BJ (cell line): Measurements from ENCODE around the gene TELO2. TPM values are rescaled to one million over a fixed set of nuclear protein-coding genes. Genes with fewer than 3 reads are reported as not detected.

Experiments used
- CTCF ChIA-PET: fragments of 350-600 bp; formaldehyde crosslinking; extraction: SDS; loops from one replicate; lab custom pipeline; 2021; ENCODE audit warnings: antibody characterized with exemption, inconsistent platforms; lab: Yijun Ruan, JAX
- POLR2A ChIA-PET: fragments of 300-600 bp; sonication (Branson Sonifier 250); formaldehyde crosslinking; extraction: SDS; loops from one replicate; lab custom pipeline; 2021; ENCODE audit warnings: antibody characterized with exemption; lab: Charles Lee
- DNase-seq: peaks from one replicate; pipeline ENCODE4 v3.0.0-alpha.2; 2011; ENCODE audit warnings: low read depth
- H3K27me3 ChIP-seq: 2 replicates; pipeline ENCODE4 v1.6.0; 2011; ENCODE audit warnings: low read length; ENCODE audit not compliant: control insufficient read depth, insufficient read depth
- H3K36me3 ChIP-seq: 2 replicates; pipeline ENCODE4 v1.5.1; 2011; ENCODE audit warnings: low read length; ENCODE audit not compliant: control insufficient read depth, insufficient read depth
- H3K4me3 ChIP-seq: 2 replicates; pipeline ENCODE4 v1.5.1; 2011; ENCODE audit warnings: low read depth, mild to moderate bottlenecking, control low read depth, low read length
- CTCF ChIP-seq: IDR thresholded peaks from 2 replicates; pipeline ENCODE4 v1.5.1; 2011; ENCODE audit warnings: low read depth, mild to moderate bottlenecking, control low read depth, inconsistent platforms, low read length, moderate library complexity; ENCODE audit not compliant: insufficient read depth
- polyA plus RNA-seq: library from polyadenylated mRNA; depleted of rRNA; stranded (reverse); fragments of >200 nt; gene quantifications from 2 replicates; pipeline ENCODE4 v1.2.3, GENCODE V29; 2011

The TELO2 gene
- polyA plus RNA-seq, 1 experiment = 15.9 TPM

- no peak for TF ChIP-seq CTCF
- Histone ChIP-seq H3K4me3 (no peak overlapping the region), H3K36me3 (peaks cover 4% of the 10 kb centered on the region; the same call in 1 of the 2 replicates), H3K27me3 (no peaks in the 10 kb centered on the region)
- POLR2A ChIA-PET = no interaction called here
- DNase-seq = no peak
- CTCF ChIA-PET = interaction anchor here (0.6 to 1.1 kb wide), 2 partner anchors 141 to 242 kb away, joined by 3 to 4 read pairs; partner anchors contain the start of gene MAPK8IP3
Observed at GRCh38 chr16:1464196-1464893, 28.8 kb upstream of the TELO2 start.

GRCh38 chr16:1464894-1465566, 28.1 kb upstream of the TELO2 start:
- TF ChIP-seq CTCF = no peak
- Histone ChIP-seq H3K27me3 (no peaks in the 10 kb centered on the region), H3K36me3 (peaks cover 4% of the 10 kb centered on the region; the same call in 1 of the 2 replicates), H3K4me3 (no peak overlapping the region)
- ChIA-PET CTCF (interaction anchor here (0.6 to 1.1 kb wide), 3 partner anchors 98 to 241 kb away, joined by 3 to 4 read pairs (median 3); partner anchors contain the start of gene MAPK8IP3), POLR2A (no interaction called here)
- DNase-seq = no peak

GRCh38 chr16:1465567-1465915, 27.6 kb upstream of the TELO2 start:
- H3K27me3 ChIP-seq = no peaks in the 10 kb centered on the region
- H3K4me3 ChIP-seq = no peak overlapping the region
- TF ChIP-seq CTCF = no peak
- ChIA-PET POLR2A (no interaction called here), CTCF (interaction anchor here (0.6 kb wide), 1 partner anchor 99 kb away, joined by 3 read pairs; no protein-coding TSS in a partner anchor)
- H3K36me3 ChIP-seq = peaks cover under 1% of the 10 kb centered on the region; the same call in 1 of the 2 replicates
- no peak for DNase-seq

GRCh38 chr16:1466054-1466453, 27.1 kb upstream of the TELO2 start:
- H3K27me3 ChIP-seq = no peaks in the 10 kb centered on the region
- ChIA-PET POLR2A (no interaction called here), CTCF (no interaction called here)
- H3K4me3 ChIP-seq = no peak overlapping the region
- H3K36me3 ChIP-seq = no peaks in the 10 kb centered on the region; the same call in 1 of the 2 replicates
- no peak for DNase-seq
- no peak for TF ChIP-seq CTCF

- POLR2A ChIA-PET = no interaction called here
- no peaks in the 10 kb centered on the region for H3K27me3 ChIP-seq
- no peaks in the 10 kb centered on the region; the same call in 1 of the 2 replicates for H3K36me3 ChIP-seq
- CTCF ChIA-PET = no interaction called here
- DNase-seq = no peak
- no peak for TF ChIP-seq CTCF
- H3K4me3 ChIP-seq = no peak overlapping the region
Observed at GRCh38 chr16:1466968-1467521, 26.1 kb upstream of the TELO2 start.
